HUDEP-2 (cell line): ENCODE measurements around the gene TNS4.

Experiments used
- DNase-seq, 76 experiments: peaks; one replicate each; lab custom pipeline; 2025; ENCODE audit not compliant: unreplicated experiment in 76 of 76; lab: John Stamatoyannopoulos, UW

TNS4 gene

DNA sequence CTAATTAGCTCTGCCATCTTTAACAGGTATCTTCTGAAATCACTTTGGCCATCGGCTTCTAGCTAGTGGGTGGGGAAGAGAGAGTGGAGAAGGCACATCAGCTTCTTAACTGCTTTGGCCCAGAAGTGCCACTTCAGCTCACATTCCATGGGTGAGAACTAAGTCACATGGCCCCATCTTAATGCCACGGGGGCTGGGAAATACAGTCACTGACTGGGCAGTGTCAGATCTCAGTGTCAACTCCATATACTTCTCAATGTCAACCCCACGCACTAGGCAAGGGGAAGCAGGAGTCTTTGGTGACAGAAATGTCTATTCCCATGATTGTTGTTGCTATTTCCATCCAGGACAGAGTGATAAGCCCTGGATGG lies 34.5 kb upstream of the TNS4 start:
- no peak for DNase-seq

DNA sequence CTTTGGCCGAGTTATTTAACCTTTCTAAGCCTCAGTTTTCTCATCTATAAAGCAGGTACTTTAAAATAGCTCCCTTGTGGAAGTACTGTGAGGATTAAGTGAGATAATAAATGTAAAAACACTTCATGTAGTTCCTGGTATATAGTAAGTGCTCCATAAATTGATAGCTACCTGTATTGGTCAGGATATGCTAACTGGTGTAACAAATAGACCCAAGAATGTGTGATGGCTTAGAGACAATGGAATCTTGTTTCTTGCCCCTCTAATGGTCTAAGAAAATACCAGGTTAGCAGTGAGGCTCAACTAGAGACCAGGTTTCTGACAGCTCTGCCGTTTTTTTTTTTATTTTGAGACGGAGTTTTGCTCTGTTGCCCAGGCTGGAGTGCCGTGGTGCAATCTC lies 34.0 kb upstream of the TNS4 start:
- no peak for DNase-seq

DNA sequence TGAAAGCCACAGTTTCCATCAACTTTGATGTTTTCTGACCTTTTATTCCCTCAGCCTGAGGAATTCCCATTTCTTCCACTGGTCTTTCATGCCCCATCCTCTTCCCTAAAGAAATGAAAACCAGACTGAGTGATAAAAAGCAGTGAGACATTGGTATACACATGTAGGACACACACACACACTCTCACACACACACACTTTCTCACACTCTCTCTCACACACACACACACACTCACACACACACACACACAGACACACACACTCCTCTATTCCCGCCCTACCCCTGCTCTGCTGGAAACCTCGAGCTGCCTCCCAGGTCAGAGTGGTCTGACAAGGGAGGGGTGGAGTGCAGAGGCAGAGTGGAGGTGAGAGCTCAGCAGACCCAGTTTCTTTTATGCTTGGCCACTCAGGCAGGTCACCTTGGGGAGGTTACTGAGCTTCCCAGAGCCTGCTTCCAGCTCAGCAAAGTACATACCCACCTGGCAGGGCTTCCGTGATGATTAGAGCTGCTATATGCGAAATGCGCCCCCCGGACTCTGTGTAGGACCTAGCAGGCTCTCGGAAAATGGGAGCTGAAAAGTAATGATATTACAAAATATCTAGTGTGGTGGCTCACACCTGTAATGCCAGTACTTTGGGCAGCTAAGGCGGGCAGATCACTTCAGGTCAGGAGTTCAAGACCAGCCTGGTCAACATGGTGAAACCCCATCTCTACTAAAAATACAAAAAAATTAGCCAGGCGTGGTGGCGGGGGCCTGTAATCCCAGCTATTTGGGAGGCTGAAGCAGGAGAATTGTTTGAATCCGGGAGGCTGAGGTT lies 33.2 kb upstream of the TNS4 start:
- no peak for DNase-seq

DNA sequence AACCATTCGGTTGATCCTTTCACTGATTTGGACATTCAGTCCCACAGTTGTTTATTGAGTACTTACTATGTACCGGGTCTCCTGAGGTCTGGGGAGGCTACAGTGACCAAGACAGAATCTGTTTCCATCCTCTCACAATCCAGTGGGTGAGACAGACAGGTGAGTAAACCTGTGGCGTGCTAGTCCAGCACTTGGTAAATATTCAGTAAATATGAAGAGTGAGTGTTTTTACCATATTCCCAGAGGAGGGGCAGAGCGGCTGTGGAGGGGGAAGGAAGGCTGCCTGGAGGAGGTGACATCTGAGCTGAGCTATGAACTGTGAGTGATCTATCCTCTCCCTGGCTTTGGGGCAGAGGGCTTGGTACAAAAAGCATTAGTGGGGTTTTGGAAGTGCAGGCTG lies 32.5 kb upstream of the TNS4 start:
- no peak for DNase-seq

DNA sequence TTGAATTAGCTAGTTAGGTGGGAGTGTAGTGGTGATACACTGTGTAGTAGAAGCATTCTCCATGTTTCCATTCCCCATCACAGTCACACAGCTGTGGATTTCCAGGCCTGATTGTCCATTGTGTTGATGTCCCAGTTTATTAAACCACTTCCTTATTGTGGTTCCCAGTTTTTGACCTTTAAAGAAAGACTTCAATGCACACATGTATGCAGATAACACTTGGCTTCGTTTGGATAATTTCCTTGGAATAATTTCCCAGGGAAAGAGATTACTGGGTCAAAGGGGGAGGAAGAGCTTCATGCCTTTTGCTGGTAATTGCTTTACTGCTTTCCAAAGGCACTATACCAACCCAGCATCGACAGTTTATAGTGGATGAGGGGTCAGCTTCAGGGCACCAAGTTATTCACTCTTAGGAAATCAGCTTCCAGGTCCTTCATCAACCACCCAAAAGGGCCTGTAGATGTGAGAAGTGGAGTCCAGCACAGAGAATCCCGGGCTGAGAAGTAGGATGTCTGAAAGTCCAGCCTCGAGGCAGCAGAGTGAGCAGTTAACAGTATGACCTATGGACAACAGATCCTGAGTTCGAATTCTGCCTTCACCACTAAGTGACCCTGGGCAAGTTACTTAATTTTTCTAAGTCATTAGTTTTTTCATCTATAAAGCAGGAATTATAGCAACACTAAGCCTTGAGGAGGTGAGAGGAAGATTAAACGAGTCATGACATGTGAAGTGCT lies 31.3 kb upstream of the TNS4 start:
- DNase-seq, result no peak

DNA sequence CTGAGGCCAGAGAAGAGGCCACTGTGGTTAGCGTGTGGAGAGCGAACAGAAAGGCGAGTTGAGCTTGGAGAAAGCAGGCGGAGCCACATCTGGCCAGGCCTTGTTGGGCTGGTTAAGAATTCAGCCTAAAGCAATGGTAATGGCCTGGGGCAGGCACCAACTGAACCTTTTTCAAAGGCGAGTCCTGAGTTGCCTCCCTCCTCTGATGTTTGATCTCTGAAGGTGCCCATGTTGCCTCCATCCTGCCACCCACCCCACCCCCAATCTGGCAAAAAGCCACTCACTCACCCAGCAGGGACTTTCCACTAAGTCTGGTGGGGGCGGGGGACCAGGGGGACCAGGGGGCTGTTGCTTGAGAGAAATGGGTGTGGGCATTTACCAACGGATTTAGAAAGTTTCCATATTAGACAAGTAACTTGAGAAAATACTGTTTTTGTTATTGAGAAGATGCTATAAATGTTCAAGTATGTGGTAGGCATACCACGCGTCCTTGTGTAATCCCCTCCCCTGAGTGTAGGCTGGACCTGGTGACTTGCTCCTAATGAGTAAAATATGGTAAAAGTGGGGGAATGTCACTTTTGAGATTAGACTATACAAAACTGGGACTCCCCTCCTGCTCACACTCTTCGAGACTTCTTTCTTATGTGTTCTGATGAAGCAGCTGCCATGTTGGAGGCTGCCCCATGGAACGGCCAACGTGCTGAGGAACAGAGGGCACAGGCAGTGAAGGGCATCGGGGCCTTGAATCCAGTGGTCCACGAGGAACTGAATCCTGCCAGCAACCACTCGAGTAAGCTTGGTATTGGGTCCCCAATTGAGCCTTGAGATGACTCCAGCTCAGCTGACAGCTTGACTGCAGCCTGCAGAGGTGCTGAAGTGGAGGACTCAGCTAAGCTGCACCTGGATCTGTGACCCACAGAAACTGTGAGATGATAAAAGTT lies 29.9 kb upstream of the TNS4 start:
- DNase-seq, result no peak

DNA sequence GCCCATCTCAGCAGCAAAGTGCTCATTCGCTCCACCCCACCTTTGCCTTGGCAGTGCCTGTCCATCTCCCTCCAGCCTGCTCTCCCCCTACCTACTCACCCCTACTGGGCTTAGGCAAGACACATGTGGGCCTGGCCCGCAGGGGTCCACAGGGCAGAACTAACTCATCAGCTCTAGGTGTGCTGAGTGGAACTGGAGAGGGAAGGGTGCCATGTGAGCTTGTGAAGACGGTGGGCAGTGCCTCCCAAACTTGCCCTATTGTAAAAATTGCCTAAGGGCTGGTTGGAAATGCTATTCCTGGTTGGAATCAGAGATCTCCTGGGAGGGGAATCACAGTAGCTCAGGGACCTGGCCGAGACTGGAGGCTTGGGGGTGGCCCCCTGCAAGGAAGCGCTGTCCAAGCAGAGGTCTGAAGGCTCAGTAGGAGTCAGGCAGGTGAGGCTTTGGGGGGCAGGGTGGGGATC lies 29.1 kb upstream of the TNS4 start:
- no peak for DNase-seq

DNA sequence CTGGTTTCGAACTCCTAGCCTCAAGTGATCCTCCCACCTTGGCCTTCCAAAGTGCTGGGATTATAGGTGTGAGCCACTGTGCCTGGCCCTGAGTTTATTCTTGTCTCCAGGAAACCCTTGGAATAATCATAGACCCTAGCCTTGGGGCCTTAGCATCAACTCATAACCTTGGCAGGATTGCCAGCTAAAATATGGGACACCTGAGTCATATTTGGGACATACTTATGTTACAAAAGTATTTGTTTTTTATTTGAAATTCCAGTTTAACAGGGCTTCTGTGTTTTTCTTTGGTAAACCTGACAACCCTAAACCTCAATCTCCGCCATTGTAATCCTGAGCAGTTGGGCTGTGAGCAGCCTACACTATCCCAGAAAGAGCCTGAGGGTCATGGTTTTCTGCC lies 28.6 kb upstream of the TNS4 start:
- DNase-seq, result no peak

DNA sequence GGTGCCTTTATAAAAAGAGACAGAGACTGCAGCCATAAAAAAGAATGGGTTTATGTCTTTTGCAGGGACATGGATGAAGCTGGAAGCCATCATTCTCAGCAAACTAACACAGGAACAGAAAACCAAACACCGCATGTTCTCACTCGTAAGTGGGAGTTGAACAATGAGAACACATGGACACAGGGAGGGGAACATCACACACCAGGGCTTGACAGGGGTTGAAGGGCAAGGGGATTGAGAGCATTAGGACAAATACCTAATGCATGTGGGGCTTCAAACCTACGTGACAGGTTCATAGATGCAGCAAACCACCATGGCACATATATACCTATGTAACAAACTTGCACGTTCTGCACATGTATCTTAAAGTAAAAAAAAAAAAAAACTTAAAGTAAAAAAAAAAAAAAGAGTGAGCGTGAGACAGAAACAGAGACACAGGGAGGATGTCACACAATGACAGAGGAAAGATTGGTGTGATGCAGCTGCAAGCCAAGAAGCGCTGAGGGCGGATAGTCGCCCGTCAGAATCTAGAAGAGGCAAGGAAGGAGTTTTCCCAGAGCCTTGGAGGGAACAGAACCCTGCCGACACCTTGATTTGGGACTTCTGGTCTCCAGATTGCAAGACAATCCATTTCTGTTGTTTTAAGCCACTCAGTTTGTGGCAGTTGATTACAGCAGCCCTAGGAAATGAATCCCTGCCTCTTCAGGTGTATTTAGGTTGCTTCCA lies 27.4 kb upstream of the TNS4 start:
- DNase-seq, result no peak

DNA sequence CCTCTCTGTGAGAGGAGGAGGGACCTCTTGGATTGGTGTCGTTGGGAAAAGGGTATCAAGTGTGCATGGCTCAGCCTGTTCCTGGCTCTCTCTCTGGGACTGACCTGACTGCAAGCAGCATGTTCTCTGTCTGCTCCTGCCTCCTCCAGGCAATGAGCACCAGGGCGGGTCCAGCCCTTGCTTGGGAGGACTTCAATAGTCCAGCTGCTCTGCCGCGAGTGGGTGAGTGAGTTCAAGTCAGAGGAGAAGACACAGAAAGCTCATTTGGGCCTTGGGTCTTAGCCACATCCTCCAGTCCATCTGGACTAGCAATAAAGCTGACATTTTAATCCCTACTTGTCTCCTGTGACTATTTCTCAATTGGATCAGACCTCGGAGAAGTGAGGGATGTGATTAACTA lies 25.2 kb upstream of the TNS4 start:
- no peak for DNase-seq

DNA sequence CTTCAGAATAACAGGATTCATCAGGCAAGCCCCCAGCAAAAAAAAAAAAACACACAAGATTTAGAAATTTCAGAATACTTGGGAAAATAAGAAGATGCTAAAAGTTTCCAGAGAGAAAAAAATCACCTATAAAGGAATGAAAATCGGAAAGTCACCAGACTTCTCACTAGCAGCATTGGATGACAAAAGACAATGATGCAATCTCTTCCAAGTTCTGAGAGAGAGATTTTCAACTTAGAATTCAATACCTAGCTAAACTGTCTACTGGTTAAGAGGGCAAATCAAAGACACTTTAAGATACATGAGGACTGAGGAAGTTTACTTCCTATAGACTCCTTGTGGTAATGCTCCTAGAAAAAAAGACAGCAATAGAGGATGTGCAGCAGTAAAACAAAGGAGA lies 23.9 kb upstream of the TNS4 start:
- no peak for DNase-seq

DNA sequence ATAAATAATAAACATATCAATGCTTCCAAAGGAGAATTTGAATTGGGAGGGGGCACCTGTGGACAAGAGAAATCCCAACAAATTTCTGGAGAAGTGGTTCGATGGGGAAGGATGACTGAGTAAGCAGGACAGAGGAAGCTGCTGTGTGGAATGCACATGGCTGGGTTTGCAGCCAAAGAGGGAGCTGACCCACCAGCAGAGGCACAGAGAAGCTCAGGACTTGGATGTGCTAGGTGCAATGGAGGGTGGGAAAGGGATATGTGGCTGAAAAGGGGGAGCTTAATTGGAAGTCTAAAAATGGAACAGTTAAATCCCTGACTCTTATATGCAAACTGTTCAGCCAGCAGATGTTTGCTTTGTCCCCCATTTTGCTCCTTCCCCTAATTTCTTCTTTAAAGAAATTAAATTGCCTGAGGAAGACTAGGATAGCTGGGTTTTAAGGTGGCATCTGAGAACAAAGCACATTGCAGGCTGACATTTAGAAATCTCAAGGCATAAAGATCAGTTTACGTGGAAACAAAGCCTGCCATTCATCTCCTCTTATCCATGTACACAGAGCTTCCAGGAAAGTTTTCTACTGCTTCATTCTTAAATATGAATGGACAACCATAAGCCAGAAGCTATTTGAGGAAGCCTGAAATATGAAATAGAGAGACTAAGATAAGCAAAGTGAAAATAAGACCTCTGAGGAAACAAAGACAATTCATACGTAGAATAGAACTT lies 23.0 kb upstream of the TNS4 start:
- DNase-seq, result no peak

DNA sequence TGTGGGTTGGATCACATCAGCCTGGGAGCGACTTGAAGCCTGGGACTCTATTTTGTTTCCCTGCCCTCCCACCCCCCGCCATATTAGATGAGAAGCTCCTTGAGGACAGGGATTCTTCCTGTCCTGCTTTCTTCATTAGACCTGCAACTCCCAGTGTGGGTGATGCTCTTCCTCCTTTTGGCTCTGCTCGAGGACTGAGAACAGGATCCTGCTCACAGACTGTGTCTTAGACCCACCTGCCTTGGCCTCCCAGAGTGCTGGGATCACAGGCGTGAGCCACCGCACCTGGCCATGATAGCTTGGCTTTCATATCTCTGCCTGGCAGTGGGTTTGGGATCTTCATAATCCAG lies 21.5 kb upstream of the TNS4 start:
- no peak for DNase-seq

DNA sequence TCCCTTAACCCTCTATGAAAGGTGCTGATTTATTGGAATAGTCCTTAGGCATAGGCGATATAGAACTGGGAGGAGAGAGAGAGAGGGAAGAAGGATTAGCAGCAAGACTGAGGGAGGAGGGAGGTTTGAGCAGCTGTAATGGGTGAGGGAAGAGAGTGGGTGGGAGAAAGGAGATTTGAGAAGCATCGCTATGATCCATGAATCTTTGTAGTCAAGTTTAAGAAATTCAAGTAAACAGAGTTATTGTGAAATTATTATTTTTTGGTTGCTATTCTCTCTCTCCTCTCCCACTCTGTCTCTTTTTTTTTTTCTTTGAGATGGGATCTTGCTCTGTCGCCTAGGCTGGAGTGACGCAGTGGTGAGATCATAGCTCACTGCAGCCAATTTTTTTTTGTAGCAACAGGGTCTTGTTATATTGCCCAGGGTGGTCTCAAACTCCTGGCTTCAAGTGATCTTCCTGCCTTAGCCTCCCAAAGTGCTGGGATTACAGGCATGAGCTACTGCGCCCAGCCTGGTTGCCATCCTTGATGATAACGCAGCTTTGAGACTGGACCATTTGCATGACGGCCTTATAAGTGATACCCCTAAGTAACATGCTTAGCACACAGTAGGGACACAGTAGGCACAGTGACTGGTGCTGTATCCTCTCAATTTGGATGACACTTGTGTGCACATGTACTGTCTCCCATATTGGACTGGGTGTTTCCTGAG lies 21.0 kb upstream of the TNS4 start:
- no peak for DNase-seq

DNA sequence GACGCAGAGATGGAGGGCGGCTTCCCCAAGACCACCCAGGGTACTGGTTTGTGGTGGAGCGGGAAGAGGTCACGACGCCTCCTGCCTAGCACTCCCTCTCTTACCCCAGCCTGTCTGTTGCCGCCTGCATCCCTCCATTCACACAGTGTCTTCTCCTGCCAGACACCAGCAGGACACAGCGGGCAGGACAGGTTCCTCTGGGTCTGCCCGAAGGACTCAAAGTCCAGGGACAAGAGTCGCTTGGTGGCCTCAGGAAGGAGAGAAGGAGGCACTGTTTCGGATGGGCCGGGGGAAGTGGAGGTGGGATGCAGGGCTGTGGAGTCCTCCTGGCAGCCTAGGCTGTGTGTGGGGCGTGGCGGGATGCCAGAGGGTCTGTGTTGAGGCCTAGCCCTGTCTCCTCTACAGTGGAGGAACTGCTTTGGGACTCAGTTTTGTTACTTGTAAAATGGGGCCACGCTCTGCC lies 19.6 kb upstream of the TNS4 start:
- DNase-seq, result no peak

DNA sequence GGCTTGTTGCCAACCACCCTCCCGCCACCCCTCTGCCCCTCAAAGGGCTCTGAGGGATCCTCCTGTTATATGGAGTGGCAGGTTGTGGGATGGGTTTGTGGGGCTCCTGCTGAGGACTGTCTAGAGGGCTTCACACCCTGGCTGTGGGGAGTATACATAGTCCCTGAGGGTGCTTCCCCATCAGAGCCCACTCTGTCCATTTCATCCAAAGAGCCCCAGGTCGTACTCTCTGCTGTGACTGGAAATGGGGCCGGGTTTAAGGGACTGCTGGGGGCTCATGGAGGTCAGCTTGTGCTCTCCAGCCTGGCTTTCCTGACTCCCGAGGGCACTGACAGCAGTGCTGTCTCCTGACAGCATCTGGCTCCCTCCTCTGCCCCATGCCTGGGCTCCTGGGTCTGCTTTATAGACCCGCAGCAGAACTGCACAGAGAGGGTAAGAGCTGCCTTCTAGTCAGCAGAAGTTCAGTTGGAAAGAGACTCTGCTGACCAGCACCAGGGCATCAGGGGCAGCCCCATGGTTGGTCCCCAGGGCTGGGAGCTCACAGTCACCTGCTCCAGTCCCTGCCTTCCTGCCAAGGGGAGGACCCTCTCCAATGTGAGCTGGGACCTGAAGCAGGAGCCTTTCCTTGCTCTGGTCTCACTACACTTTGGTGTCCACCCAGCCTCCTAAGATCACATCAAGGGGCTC lies 17.8 kb upstream of the TNS4 start:
- no peak for DNase-seq

DNA sequence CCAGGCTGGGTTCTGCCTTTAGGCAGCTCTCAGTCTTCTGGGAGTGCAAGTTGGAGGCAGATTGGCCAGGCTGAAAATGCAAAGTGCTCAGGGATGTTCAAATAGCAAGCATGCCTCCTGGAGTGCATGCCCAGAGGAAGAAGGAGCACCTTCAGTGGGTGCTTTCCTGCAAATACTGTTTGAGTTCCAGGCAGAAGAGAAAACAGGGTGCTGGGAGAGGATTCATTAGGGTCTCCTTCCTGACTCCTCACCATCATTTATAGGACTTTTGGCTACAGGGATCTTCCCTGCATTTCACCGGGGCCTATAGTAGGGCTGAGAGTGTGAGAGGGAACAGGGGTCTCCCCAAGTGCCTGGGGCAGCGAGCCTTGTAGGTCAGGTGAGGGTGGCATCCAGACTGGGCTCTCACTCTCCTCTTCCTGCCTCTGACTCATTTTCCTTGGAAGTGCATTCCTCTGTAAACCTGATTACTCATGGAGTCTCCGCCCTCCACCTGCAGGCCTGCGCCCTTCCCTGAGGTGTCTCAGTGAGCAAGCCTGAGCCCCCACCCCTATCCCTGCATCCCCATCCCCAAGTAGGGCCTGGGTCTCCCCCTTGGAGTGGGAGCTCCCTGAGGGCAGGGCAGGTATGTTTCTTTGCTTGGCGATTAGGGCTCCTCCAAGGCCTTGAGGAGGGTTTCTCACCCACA lies 17.1 kb upstream of the TNS4 start:
- DNase-seq, result no peak

DNA sequence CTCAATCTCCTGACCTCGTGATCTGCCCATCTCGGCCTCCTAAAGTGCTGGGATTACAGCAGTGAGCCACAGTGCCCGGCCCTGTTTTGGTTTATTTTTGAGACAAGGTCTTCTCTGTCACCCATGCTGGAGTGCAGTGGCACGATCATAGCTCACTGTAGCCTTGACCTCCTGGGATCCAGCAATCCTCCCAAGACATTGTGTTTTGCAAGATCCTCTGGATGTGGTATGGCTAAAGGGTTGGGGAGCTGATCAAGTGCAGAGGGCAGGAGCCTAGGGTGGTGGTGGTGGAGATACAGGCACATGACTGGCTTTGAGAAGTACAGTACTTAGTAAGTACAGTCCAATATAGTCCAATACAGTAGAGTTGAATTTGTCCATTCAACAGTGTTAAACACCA lies 16.6 kb upstream of the TNS4 start:
- DNase-seq, result no peak
